Measurements from ENCODE around the gene RAB40B.

Gene RAB40B

DNA sequence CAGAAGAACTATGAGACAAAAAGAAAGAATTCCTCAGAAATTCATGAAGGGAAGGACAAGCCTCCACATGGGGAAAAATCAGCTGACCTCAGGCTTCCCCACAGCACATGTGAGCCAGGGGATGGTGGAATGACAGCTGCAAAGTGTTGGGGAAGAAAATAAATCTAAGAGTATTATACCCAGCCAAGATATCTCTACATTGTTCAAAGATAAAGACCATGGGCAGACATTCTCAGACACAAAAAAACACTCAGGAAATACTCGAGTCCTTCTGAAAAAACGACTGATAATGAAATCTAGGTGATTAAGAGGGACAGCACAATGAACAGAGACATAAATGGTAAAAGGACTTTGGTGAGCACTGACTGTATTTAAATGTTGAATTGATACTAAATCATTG lies 3.9 kb downstream of the RAB40B start:
- DNase-seq (ENCODE audit: low read depth): no peak
- TF ChIP-seq CTCF (conservative IDR thresholded peaks at IDR 0.05; ENCODE audit: low read depth, low read length): no peak
- no peak overlapping the region for H3K4me3 ChIP-seq (ENCODE audit: low read length)

DNA sequence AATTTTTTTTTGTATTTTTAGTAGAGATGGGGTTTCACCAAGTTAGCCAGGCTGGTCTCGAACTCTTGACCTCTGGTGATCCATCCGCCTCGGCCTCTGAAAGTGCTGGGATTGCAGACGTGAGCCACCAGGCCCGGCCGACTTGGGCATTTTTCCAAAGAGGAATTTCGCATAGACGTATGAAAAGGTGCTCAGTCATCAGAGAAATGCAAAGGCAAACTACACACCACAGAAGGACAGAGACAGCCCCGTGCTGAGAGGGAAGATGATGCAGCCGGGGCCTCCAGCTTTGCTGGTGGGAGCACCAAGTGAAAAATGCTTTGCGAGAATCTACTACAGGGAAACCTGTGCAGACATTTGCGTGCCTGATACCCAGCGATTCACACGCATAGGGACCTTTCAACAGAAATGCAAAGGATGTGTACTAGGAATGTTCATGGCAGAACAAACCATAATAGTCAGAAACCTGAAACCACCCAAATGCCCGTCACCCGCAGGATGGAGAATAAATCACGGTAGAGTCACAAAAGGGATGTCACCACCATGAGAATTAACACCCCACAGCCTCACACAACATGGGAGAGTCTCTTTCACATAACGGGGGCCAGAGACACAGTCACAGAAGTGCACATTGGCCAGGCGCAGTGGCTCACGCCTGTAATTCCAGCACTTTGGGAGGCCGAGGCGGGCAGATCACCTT lies 5.2 kb downstream of the RAB40B start:
- no peak for TF ChIP-seq CTCF (conservative IDR thresholded peaks at IDR 0.05; ENCODE audit: low read depth, low read length)
- H3K4me3 ChIP-seq (ENCODE audit: low read length): no peak overlapping the region
- no peak for DNase-seq (ENCODE audit: low read depth)

- TF ChIP-seq CTCF (conservative IDR thresholded peaks at IDR 0.05; ENCODE audit: low read depth, low read length): no peak
- DNase-seq (ENCODE audit: low read depth): no peak
Observed at GRCh38 chr17:82692268-82692667, 6.2 kb downstream of the RAB40B start.

GRCh38 chr17:82691714-82692113 lies 6.8 kb downstream of the RAB40B start:
- no peak for DNase-seq (ENCODE audit: low read depth)
- no peak for TF ChIP-seq CTCF (conservative IDR thresholded peaks at IDR 0.05; ENCODE audit: low read depth, low read length)
- no peak overlapping the region for H3K4me3 ChIP-seq (ENCODE audit: low read length)

More at GRCh38 chr17:82692268-82692667, 6.2 kb downstream of the RAB40B start:
- no peak overlapping the region for H3K4me3 ChIP-seq (ENCODE audit: low read length)

DNA sequence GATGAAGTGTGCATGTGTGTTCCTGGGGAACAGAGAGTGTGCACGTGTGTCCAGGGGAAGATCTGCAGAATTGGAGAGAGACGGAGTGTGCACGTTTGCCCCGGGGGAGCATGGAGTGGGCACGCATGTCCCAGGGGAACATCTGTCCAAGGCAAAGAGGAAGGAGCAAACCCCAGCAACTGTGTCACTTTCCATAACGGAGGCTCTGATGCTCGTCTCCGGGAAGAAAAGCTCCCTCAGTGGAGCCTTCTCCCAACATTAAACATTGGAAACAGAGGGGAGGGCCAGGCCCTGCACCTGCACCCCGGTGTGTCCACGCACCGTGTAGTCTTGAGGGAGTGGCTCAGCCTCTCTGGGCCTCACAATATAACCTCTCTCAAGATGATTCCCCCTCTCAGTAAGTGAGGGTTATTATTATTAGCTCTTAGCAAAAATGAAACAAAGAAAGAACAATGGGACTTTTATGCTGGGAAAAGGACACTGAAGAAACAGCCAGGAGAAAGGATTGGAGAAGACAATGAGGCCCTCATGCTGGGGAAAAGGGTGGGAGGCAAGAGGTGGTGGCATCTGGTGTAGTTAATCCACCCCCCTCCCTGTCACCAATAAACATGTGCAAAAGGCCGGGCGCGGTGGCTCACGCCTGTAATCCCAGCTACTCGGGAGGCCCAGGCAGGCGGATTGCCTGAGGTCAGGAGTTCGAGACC lies 7.6 kb downstream of the RAB40B start:
- H3K4me3 ChIP-seq (ENCODE audit: low read length): no peak overlapping the region
- no peak for TF ChIP-seq CTCF (conservative IDR thresholded peaks at IDR 0.05; ENCODE audit: low read depth, low read length)
- DNase-seq (ENCODE audit: low read depth): no peak

DNA sequence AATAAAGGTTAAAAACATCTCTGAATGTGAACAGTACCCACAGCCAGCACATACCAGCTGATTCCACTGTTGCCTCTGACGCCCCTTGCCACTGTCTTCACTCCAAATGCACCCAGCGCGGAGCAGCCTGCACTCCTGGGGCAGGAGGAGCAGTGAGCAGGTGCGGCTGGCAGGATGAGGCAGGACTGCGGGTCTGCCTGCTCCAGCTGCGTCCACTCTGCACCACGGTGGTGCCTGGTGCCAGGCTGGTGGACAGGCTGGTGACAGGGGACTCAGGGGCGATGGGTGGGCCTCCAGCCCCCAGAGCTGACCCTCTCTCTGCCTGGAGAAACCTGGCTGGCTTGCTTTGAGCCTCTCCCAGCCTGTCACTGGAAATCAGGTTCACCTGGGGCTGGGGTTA lies 9.4 kb downstream of the RAB40B start:
- H3K4me3 ChIP-seq (ENCODE audit: low read length): no peak overlapping the region
- DNase-seq (ENCODE audit: low read depth): no peak
- no peak for TF ChIP-seq CTCF (conservative IDR thresholded peaks at IDR 0.05; ENCODE audit: low read depth, low read length)

GRCh38 chr17:82687871-82688270 lies 10.6 kb downstream of the RAB40B start:
- H3K4me3 ChIP-seq (ENCODE audit: low read length): no peak overlapping the region
- DNase-seq (ENCODE audit: low read depth): no peak
- TF ChIP-seq CTCF (conservative IDR thresholded peaks at IDR 0.05; ENCODE audit: low read depth, low read length): no peak
